H7 (cell line): Measurements from ENCODE around the gene BOLA3. TPM values are rescaled to one million over a fixed set of nuclear protein-coding genes. Genes with fewer than 3 reads are reported as not detected.
"Not testable (repeated sequence)": the region's sequence is repeated elsewhere in the genome, so short reads cannot be mapped to it uniquely, and the experiment has no call there.

Experiments used
- DNase-seq: peaks from one replicate; pipeline ENCODE4 v3.0.0; 2012
- H3K27me3 ChIP-seq: 2 replicates; pipeline ENCODE4 v1.6.0; 2011; ENCODE audit warnings: mild to moderate bottlenecking, low read length; ENCODE audit not compliant: control insufficient read depth, insufficient read depth
- H3K36me3 ChIP-seq: replicated peaks from 2 replicates; pipeline ENCODE4 v1.5.1; 2011; ENCODE audit warnings: low read length; ENCODE audit not compliant: control insufficient read depth, insufficient read depth
- H3K4me3 ChIP-seq: 2 replicates; pipeline ENCODE4 v1.5.1; 2011; ENCODE audit warnings: low read depth, mild to moderate bottlenecking, control low read depth, low read length, moderate library complexity; ENCODE audit not compliant: insufficient read depth
- total RNA-seq: library from RNA; depleted of rRNA; stranded (reverse); fragments of >200 nt; shearing (Covaris generic); gene quantifications from 2 replicates; pipeline ENCODE4 v1.2.3, GENCODE V29; 2014

Gene BOLA3
- total RNA-seq, 1 experiment from 2014 or later, result 77.2 TPM

GRCh38 chr2:74131901-74132300 lies 15.8 kb downstream of the BOLA3 start:
- no peak for DNase-seq
- H3K27me3 ChIP-seq, result no peaks in the 10 kb centered on the region
- H3K4me3 ChIP-seq, result no peak overlapping the region
- H3K36me3 ChIP-seq, result peaks cover 1% of the 10 kb centered on the region

GRCh38 chr2:74130211-74130995 lies 17.3 kb downstream of the BOLA3 start:
- Histone ChIP-seq H3K27me3 (no peaks in the 10 kb centered on the region), H3K36me3 (peaks cover 1% of the 10 kb centered on the region), H3K4me3 (peak overlapping the region; percentile 16; the same call in 1 of the 2 replicates)
- no peak for DNase-seq

- H3K4me3 ChIP-seq, result no peak overlapping the region
- peak; percentile 71 for DNase-seq
Measured at GRCh38 chr2:74128206-74128605, 19.5 kb downstream of the BOLA3 start.

GRCh38 chr2:74123955-74124354 lies 23.8 kb downstream of the BOLA3 start:
- not testable (repeated sequence) for H3K36me3 ChIP-seq, H3K27me3 ChIP-seq, DNase-seq, H3K4me3 ChIP-seq

More at GRCh38 chr2:74128206-74128605, 19.5 kb downstream of the BOLA3 start:
- Histone ChIP-seq H3K27me3 (no peaks in the 10 kb centered on the region), H3K36me3 (no peaks in the 10 kb centered on the region; the same call in 1 of the 2 replicates)

- not testable (repeated sequence) for H3K36me3 ChIP-seq, H3K4me3 ChIP-seq, DNase-seq, H3K27me3 ChIP-seq
Measured at GRCh38 chr2:74121846-74122245, 25.9 kb downstream of the BOLA3 start.

GRCh38 chr2:74119912-74120825 lies 27.5 kb downstream of the BOLA3 start:
- Histone ChIP-seq H3K36me3 (no peaks in the 10 kb centered on the region), H3K27me3 (no peaks in the 10 kb centered on the region; the same call in 1 of the 2 replicates), H3K4me3 (peak overlapping the region; percentile 43; the same call in 1 of the 2 replicates)
- DNase-seq, result peak; percentile 87

GRCh38 chr2:74119339-74119738 lies 28.4 kb downstream of the BOLA3 start:
- H3K27me3 ChIP-seq, result no peaks in the 10 kb centered on the region; the same call in 1 of the 2 replicates
- no peak overlapping the region for H3K4me3 ChIP-seq
- no peak for DNase-seq
- no peaks in the 10 kb centered on the region for H3K36me3 ChIP-seq

- no peak for DNase-seq
- Histone ChIP-seq H3K27me3 (no peaks in the 10 kb centered on the region), H3K36me3 (no peaks in the 10 kb centered on the region), H3K4me3 (no peak overlapping the region)
Measured at GRCh38 chr2:74111380-74111779, 36.3 kb downstream of the BOLA3 start.

GRCh38 chr2:74110537-74110936 lies 37.2 kb downstream of the BOLA3 start:
- no peak overlapping the region for H3K4me3 ChIP-seq
- no peaks in the 10 kb centered on the region for H3K36me3 ChIP-seq
- DNase-seq, result no peak
- H3K27me3 ChIP-seq, result no peaks in the 10 kb centered on the region

- DNase-seq, result no peak
- H3K36me3 ChIP-seq, result no peaks in the 10 kb centered on the region
Measured at GRCh38 chr2:74109551-74109950, 38.2 kb downstream of the BOLA3 start.

GRCh38 chr2:74107071-74107470 lies 40.6 kb downstream of the BOLA3 start:
- peak; percentile 84 for DNase-seq

More at GRCh38 chr2:74109551-74109950, 38.2 kb downstream of the BOLA3 start:
- no peaks in the 10 kb centered on the region for H3K27me3 ChIP-seq
- no peak overlapping the region for H3K4me3 ChIP-seq

GRCh38 chr2:74105413-74105812 lies 42.3 kb downstream of the BOLA3 start:
- Histone ChIP-seq H3K4me3 (no peak overlapping the region), H3K36me3 (peaks cover 6% of the 10 kb centered on the region), H3K27me3 (no peaks in the 10 kb centered on the region)
- no peak for DNase-seq

More at GRCh38 chr2:74107071-74107470, 40.6 kb downstream of the BOLA3 start:
- Histone ChIP-seq H3K27me3 (no peaks in the 10 kb centered on the region), H3K4me3 (no peak overlapping the region), H3K36me3 (0 out of 2 replicates have a peak, but pooled peaks cover 1% of the 10 kb centered on the region)

- DNase-seq, result no peak
- peaks cover 8% of the 10 kb centered on the region for H3K36me3 ChIP-seq
Measured at GRCh38 chr2:74104839-74105238, 42.9 kb downstream of the BOLA3 start.

GRCh38 chr2:74103763-74104162 lies 43.9 kb downstream of the BOLA3 start:
- DNase-seq, result no peak
- no peak overlapping the region for H3K4me3 ChIP-seq

More at GRCh38 chr2:74104839-74105238, 42.9 kb downstream of the BOLA3 start:
- no peaks in the 10 kb centered on the region for H3K27me3 ChIP-seq
- H3K4me3 ChIP-seq, result no peak overlapping the region

More at GRCh38 chr2:74103763-74104162, 43.9 kb downstream of the BOLA3 start:
- Histone ChIP-seq H3K36me3 (peaks cover 8% of the 10 kb centered on the region), H3K27me3 (no peaks in the 10 kb centered on the region)
